Cardiac fibroblast (primary cell): Measurements from ENCODE around the gene APBB1.
"Not testable (repeated sequence)": the region's sequence is repeated elsewhere in the genome, so short reads cannot be mapped to it uniquely, and the experiment has no call there.

Source experiments
- DNase-seq, 2 donors: peaks; one replicate each; pipeline versions ENCODE4 v3.0.0 to v3.0.0-alpha.2; 2010; ENCODE audit warnings: low read depth in 2 of 2
- H3K4me3 ChIP-seq, 2 donors: replicated peaks in 1 of 2; 1 replicate in 1 of 2; 2 replicates in 1 of 2; pipeline ENCODE4 v1.5.1; 2011; ENCODE audit warnings: low read depth in 2 of 2, low read length in 2 of 2, mild to moderate bottlenecking in 2 of 2, moderate library complexity in 1 of 2
- TF ChIP-seq, protein P1 (sequence below): IDR thresholded peaks from one replicate; pipeline ENCODE4 v1.5.1; 2011; ENCODE audit warnings: low read depth, mild to moderate bottlenecking, low read length, inconsistent platforms

Gene APBB1

GRCh38 chr11:6397156-6397555, 21.7 kb downstream of the APBB1 start:
- TF ChIP-seq, protein P1, sequence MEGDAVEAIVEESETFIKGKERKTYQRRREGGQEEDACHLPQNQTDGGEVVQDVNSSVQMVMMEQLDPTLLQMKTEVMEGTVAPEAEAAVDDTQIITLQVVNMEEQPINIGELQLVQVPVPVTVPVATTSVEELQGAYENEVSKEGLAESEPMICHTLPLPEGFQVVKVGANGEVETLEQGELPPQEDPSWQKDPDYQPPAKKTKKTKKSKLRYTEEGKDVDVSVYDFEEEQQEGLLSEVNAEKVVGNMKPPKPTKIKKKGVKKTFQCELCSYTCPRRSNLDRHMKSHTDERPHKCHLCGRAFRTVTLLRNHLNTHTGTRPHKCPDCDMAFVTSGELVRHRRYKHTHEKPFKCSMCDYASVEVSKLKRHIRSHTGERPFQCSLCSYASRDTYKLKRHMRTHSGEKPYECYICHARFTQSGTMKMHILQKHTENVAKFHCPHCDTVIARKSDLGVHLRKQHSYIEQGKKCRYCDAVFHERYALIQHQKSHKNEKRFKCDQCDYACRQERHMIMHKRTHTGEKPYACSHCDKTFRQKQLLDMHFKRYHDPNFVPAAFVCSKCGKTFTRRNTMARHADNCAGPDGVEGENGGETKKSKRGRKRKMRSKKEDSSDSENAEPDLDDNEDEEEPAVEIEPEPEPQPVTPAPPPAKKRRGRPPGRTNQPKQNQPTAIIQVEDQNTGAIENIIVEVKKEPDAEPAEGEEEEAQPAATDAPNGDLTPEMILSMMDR: no peak
- H3K4me3 ChIP-seq: no peak overlapping the region
- peak in 1 of 2 donors; percentile 41 for DNase-seq

- DNase-seq: no peak
- no peak overlapping the region for H3K4me3 ChIP-seq
- TF ChIP-seq, protein P1: no peak
Measured at GRCh38 chr11:6395470-6396060, 23.3 kb downstream of the APBB1 start.

- TF ChIP-seq, protein P1: no peak
- no peak for DNase-seq
- no peak overlapping the region for H3K4me3 ChIP-seq
Measured at GRCh38 chr11:6393989-6394670, 24.8 kb downstream of the APBB1 start.

DNA sequence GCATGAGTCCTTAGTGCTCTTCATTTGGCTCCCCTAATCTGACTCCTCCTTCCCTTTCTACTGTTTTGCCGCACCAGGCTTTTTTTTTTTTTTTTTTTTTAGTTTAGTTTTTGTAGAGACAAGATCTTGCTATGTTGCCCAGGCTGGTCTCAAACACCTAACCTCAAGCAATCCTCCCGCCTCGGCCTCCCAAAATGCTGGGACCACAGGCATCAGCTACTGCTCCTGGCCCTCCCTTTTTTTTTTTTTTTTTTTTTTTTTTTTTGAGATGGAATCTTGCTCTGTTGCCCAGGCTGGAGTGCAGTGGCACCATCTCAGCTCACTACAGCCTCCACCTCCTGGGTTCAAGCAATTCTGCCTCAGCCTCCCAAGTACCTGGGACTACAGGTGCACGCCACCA, 26.6 kb downstream of the APBB1 start:
- H3K4me3 ChIP-seq, DNase-seq: not testable (repeated sequence)

DNA sequence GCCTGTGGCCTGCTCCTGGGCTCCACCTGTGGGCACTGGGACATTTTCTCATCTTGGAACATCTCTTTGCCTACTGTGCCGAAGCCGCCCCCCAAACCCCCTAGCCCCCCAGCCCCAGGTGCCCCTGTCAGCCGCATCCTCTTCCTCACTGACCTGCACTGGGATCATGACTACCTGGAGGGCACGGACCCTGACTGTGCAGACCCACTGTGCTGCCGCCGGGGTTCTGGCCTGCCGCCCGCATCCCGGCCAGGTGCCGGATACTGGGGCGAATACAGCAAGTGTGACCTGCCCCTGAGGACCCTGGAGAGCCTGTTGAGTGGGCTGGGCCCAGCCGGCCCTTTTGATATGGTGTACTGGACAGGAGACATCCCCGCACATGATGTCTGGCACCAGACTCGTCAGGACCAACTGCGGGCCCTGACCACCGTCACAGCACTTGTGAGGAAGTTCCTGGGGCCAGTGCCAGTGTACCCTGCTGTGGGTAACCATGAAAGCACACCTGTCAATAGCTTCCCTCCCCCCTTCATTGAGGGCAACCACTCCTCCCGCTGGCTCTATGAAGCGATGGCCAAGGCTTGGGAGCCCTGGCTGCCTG, 27.3 kb downstream of the APBB1 start:
- TF ChIP-seq, protein P1: no peak
- no peak for DNase-seq
- peak overlapping the region; percentile 76 to 78 for H3K4me3 ChIP-seq

DNA sequence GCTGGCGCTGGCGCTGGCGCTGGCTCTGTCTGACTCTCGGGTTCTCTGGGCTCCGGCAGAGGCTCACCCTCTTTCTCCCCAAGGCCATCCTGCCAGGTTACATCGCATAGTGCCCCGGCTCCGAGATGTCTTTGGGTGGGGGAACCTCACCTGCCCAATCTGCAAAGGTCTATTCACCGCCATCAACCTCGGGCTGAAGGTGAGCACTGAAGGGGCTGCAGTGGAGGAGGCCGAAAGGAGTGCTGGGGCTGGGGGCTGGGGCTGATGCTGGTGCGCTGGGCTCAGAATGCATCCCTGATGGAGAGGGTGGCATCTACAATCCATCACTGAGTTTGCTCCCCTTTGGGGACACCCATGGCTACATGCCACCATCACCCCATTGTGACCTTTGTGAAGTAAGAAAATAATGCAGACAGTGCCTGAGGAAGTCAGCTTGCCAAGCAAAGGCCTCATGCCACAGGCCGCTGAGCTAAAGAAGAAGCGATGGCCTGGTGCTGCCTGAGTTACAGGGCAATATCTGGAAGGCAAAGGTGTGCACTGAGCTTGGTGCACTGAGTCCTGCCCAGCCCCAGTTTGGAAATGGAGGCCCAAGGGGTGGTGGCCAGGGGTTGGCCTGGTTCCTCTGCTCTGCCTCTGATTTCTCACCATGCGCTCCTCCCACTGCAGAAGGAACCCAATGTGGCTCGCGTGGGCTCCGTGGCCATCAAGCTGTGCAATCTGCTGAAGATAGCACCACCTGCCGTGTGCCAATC, 28.0 kb downstream of the APBB1 start:
- DNase-seq: no peak
- TF ChIP-seq, protein P1: no peak
- H3K4me3 ChIP-seq: peak overlapping the region; percentile 76 to 78
